Measurements from ENCODE around the gene LRRC8C. TPM values are rescaled to one million over a fixed set of nuclear protein-coding genes. Genes with fewer than 3 reads are reported as not detected.

Gene LRRC8C
- total and polyA plus RNA-seq, 10 of the 15 experiments (the other 5 are each of a cell fraction or from before 2014, with no cell fraction given), result 2.3 to 16.3 (median 10.8) TPM

- no peak for TF ChIP-seq USF1 (IDR thresholded peaks at IDR 0.05; ENCODE audit: borderline replicate concordance, extremely low read length, insufficient read depth, low read depth, low read length)
- TF ChIP-seq ZNF622 (IDR thresholded peaks at IDR 0.05), result no peak
These were observed 69.7 kb downstream of the LRRC8C start (continued) for GRCh38 chr1:89702520-89703045.

- Histone ChIP-seq H2AFZ (ENCODE audit: control insufficient read depth, low read depth, low read length) (no peak overlapping the region), H3K4me2 (ENCODE audit: control insufficient read depth, insufficient read depth) (no peak overlapping the region), H3K36me3 (ENCODE audit: control insufficient read depth in 2 of 2, insufficient read depth in 2 of 2, low read length in 1 of 2) (no peaks in the 10 kb centered on the region; a peak in 1 of 4 replicates), H3K4me3 (no peak overlapping the region), H3K27ac (ENCODE audit: control insufficient read depth, insufficient read depth) (no peak overlapping the region), H3K9ac (ENCODE audit: control insufficient read depth, insufficient read depth, low read length) (no peak overlapping the region), H4K20me1 (ENCODE audit: control insufficient read depth, insufficient read depth) (no peaks in the 10 kb centered on the region), H3K4me1 (ENCODE audit: control insufficient read depth, insufficient read depth, low read length) (peaks cover 31% of the 10 kb centered on the region), H3K9me3 (replicated peaks; ENCODE audit: control insufficient read depth, insufficient read depth, low read length) (no peaks in the 10 kb centered on the region; the same call in 1 of the 3 replicates), H3K79me2 (ENCODE audit: control insufficient read depth, insufficient read depth, low read length) (no peaks in the 10 kb centered on the region), H3K27me3 (replicated peaks in 1 of 2; ENCODE audit: control insufficient read depth in 2 of 2, insufficient read depth in 2 of 2, low read length in 1 of 2) (no peaks in the 10 kb centered on the region)
- intact Hi-C loops (cut with micrococcal nuclease; ENCODE audit: unreplicated experiment) (no loop called here), in situ Hi-C loops (cut with MboI) (no loop called here)
- FAIRE-seq (no peak), ATAC-seq (no peak), DNase-seq (ENCODE audit: low read depth, low spot score) (no peak)
- ChIA-PET RAD21 (ENCODE audit: unreplicated experiment) (interaction anchor here (1.5 to 1.8 kb wide), 2 partner anchors 9 to 16 kb away, joined by 7 read pairs; no protein-coding TSS in a partner anchor), CTCF (interaction anchor here (1.4 kb wide), 1 partner anchor 32 kb away, joined by 5 read pairs; no protein-coding TSS in a partner anchor), SMC1A (ENCODE audit: uncharacterized antibody, unreplicated experiment) (interaction anchor here (1.0 to 1.5 kb wide), 7 partner anchors 14 to 49 kb away, joined by 3 to 4 read pairs (median 3); no protein-coding TSS in a partner anchor), POLR2A (no interaction called here)
- BruUV-seq (replicated peaks), result no TSS peak
- 100% methylated on average over 1 of the region's 1 CpG for WGBS (ENCODE audit: insufficient coverage, insufficient replicate concordance, low lambda C conversion rate, missing lambda C conversion rate)
- no peak for TF ChIP-seq SRF (IDR thresholded peaks at IDR 0.05; ENCODE audit: low read depth in 2 of 2, low read length in 2 of 2)
- no peak for TF ChIP-seq ZNF384 (IDR thresholded peaks at IDR 0.05; ENCODE audit: borderline replicate concordance, low read depth, low read length)
- TF ChIP-seq ZBTB33 (IDR thresholded peaks at IDR 0.05), result no peak
- TF ChIP-seq HDGF (IDR thresholded peaks at IDR 0.05), result no peak
- TF ChIP-seq NR2F1 (conservative IDR thresholded peaks at IDR 0.05), result no peak
- TF ChIP-seq IRF3 (IDR thresholded peaks at IDR 0.05), result no peak
- TF ChIP-seq RBBP5 (conservative IDR thresholded peaks at IDR 0.05), result no peak
- no peak for TF ChIP-seq ZNF207 (IDR thresholded peaks at IDR 0.05; ENCODE audit: borderline replicate concordance)
- TF ChIP-seq PBX3 (IDR thresholded peaks at IDR 0.05; ENCODE audit: insufficient replicate concordance, low read depth, low read length), result no peak
- no peak for TF ChIP-seq TARDBP (IDR thresholded peaks at IDR 0.05; ENCODE audit: borderline replicate concordance)
- no peak for TF ChIP-seq ZBTB11 (CRISPR knock-in tag; IDR thresholded peaks at IDR 0.05)
- no peak for TF ChIP-seq SIX5 (IDR thresholded peaks at IDR 0.05; ENCODE audit: low read depth, low read length, severe bottlenecking)
These were observed 70.5 kb downstream of the LRRC8C start for GRCh38 chr1:89703469-89703868.
